ENCODE results near the gene FRMD4A. TPM values are rescaled to one million over a fixed set of nuclear protein-coding genes. Genes with fewer than 3 reads are reported as not detected.

The FRMD4A gene
- total and polyA plus RNA-seq, 11 donors = 12.2 to 58.1 (median 28.1) TPM

DNA sequence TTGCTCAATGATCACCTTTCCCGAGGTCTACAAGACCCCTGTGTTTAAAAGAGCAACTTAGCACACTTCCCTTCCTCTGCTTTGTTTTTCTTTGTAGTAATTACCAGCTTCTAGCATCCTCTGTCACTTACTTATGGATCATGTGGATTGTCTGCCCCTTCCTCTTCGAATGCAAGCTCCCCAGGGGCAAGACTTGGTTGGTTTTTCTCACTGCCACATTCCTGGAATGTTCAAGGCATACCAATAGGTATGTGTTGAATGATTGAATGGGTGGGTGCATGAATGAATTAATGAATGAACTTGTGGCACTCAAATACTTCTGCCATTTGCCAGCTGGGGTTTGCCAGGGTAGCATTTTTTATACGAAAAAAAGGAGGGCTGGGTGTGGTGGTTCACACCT is 450.0 kb downstream of the FRMD4A start:
- H3K4me1 ChIP-seq = peaks cover 0 to 65% (median 43%) of the 10 kb centered on the region in 12 donors
- ATAC-seq = no peak

DNA sequence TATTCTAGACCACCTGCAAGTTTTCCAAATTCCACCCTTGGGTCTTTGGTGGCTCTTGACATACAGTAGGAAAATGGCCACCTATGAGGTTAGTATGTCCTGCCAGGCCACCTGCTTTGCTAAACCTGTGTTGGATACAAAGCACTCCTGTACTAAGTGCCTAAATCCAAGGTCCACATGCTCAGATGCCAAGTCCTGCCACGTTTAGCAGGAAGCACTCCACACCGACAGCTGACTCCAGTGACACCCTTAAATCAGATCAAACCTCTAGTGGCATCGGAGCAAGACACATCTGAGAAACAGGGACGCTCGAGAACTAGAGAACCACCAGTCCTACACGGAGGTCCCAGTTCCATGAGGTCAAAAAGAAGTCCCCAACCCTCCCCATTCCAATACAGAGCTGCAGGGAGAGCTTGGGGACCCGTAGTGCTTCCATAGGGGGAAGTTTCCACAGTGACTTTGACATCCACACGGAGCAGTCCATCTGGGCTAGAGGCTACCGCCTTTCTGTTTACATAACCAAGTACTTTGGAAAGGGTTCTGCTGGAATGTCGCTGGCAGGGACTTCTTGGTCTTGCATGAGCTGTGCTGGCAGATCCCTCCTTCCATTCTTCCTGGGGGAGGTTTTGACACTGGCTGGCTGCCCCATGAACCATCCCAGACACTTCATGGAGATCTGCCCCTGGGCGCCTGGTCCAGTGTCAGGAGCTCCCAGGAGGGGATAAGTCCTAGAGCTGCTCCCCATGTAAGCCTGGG is 453.4 kb downstream of the FRMD4A start:
- DNase-seq (peak in 3 of 5 donors; percentile 43 to 72 (median 68)), ATAC-seq (peak; percentile 29 to 72 (median 58))
- Histone ChIP-seq H3K27ac (peak overlapping the region in 9 of 12 donors; percentile 26 to 69 (median 40)), H3K9me3 (no peaks in the 10 kb centered on the region), H3K36me3 (no peaks in the 10 kb centered on the region), H3K4me3 (no peak overlapping the region), H3K27me3 (no peaks in the 10 kb centered on the region), H3K4me1 (peaks cover 0 to 76% (median 40%) of the 10 kb centered on the region in 12 donors)
- 58 to 64% (median 59%) methylated on average over 9 to 11 of the region's 11 CpGs for WGBS, 4 donors
- TF ChIP-seq, protein P1, sequence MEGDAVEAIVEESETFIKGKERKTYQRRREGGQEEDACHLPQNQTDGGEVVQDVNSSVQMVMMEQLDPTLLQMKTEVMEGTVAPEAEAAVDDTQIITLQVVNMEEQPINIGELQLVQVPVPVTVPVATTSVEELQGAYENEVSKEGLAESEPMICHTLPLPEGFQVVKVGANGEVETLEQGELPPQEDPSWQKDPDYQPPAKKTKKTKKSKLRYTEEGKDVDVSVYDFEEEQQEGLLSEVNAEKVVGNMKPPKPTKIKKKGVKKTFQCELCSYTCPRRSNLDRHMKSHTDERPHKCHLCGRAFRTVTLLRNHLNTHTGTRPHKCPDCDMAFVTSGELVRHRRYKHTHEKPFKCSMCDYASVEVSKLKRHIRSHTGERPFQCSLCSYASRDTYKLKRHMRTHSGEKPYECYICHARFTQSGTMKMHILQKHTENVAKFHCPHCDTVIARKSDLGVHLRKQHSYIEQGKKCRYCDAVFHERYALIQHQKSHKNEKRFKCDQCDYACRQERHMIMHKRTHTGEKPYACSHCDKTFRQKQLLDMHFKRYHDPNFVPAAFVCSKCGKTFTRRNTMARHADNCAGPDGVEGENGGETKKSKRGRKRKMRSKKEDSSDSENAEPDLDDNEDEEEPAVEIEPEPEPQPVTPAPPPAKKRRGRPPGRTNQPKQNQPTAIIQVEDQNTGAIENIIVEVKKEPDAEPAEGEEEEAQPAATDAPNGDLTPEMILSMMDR (IDR thresholded peaks at IDR 0.05) = no peak
- TF ChIP-seq POLR2A (IDR thresholded peaks at IDR 0.05) = no peak
- intact Hi-C loops (cut with DNase I) = no loop called here

More for the DNA sequence above, 450.0 kb downstream of the FRMD4A start:
- H3K27ac ChIP-seq = peak overlapping the region in 11 of 12 donors; percentile 56 to 90 (median 80)
- H3K27me3 ChIP-seq = no peaks in the 10 kb centered on the region
- H3K36me3 ChIP-seq = no peaks in the 10 kb centered on the region
- DNase-seq = no peak
- 81 to 85% (median 82%) methylated on average over 3 of the region's 3 CpGs for WGBS, 4 donors
- intact Hi-C loops (cut with DNase I) = loop anchor here in 1 of 10 donors (5.0 kb wide), 1 partner anchor 93 kb away; no protein-coding TSS in a partner anchor
- TF ChIP-seq, protein P1 (IDR thresholded peaks at IDR 0.05) = no peak
- TF ChIP-seq POLR2A (IDR thresholded peaks at IDR 0.05) = no peak
- H3K9me3 ChIP-seq = no peaks in the 10 kb centered on the region
- no peak overlapping the region for H3K4me3 ChIP-seq

DNA sequence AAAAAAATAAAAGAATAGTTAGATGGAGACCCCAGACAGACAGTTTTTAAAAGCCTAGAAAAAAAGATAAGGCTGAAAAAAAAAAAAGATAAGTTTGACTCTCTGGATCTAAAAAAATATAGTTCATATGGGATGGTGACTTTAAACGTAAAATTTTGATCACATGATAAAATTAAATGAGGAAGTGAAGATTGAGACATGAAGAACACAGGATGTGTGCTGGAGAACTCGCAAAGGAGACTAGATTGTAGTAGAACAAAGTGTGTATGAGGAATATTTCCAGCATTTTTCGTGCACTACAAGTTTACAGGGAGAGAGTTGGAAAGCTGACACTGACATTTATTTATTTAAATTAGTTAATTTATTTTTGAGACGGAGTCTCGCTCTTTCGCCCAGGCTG is 457.5 kb downstream of the FRMD4A start:
- WGBS, 4 donors = 67 to 78% (median 70%) methylated on average over 6 of the region's 6 CpGs
- Histone ChIP-seq H3K36me3 (no peaks in the 10 kb centered on the region), H3K27me3 (no peaks in the 10 kb centered on the region), H3K4me3 (no peak overlapping the region), H3K4me1 (peaks cover 0 to 61% (median 20%) of the 10 kb centered on the region in 12 donors), H3K9me3 (no peaks in the 10 kb centered on the region), H3K27ac (peak overlapping the region in 4 of 12 donors; percentile 10 to 86 (median 48))
- intact Hi-C loops (cut with DNase I) = no loop called here
- DNase-seq (no peak), ATAC-seq (no peak)
- TF ChIP-seq, protein P1 (IDR thresholded peaks at IDR 0.05) = no peak
- TF ChIP-seq POLR2A (IDR thresholded peaks at IDR 0.05) = no peak

DNA sequence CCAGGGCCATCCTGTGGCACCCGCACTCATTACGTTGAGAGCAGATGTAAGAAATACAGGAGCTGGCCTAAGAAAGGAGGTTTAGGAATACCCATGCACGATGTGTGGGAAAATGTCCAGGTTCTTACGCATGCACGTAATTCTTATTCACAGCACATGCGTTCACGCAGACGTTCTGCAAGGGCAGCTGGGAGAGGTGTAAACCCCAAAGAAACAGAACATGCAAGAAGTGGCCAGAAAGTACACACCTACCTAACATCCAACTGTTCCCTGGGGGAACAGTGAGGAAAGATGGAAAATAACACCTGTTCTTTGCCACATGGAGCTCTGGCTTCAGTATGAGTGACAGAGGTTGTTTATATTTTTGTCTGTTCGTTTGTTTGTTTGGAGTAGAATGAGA is 458.3 kb downstream of the FRMD4A start:
- 62 to 82% (median 78%) methylated on average over 9 of the region's 9 CpGs for WGBS, 4 donors
- Histone ChIP-seq H3K36me3 (no peaks in the 10 kb centered on the region), H3K4me3 (no peak overlapping the region), H3K27ac (peak overlapping the region in 3 of 12 donors; percentile 24 to 86 (median 46)), H3K9me3 (no peaks in the 10 kb centered on the region), H3K4me1 (peaks cover 0 to 53% (median 12%) of the 10 kb centered on the region in 12 donors), H3K27me3 (no peaks in the 10 kb centered on the region)
- DNase-seq (no peak), ATAC-seq (no peak)
- intact Hi-C loops (cut with DNase I) = no loop called here
- TF ChIP-seq, protein P1 (IDR thresholded peaks at IDR 0.05) = no peak
- no peak for TF ChIP-seq POLR2A (IDR thresholded peaks at IDR 0.05)

Data from heart left ventricle (tissue), 16 donors.